Esophagus squamous epithelium (tissue), 5 donors: ENCODE data around the gene LECT2. TPM values are rescaled to one million over a fixed set of nuclear protein-coding genes. Genes with fewer than 3 reads are reported as not detected.
A peak's percentile ranks its signal among the peaks of the same experiment; 100 is the strongest.

Experiments
- DNase-seq: peaks from one replicate; lab custom pipeline; 2025; lab: John Stamatoyannopoulos, UW
- H3K27ac ChIP-seq, 4 donors: fragments of 200-600 bp; sonication (generic); one replicate each; pipeline ENCODE4 v1.5.1; 2016 to 2019; ENCODE audit warnings: mild to moderate bottlenecking in 1 of 4
- H3K27me3 ChIP-seq, 4 donors: fragments of 200-600 bp; sonication (generic); 1 replicate in 3 of 4; 2 replicates in 1 of 4; pipeline versions ENCODE4 v1.5.1 to v1.6.0; 2017 to 2021; ENCODE audit warnings: antibody characterized with exemption in 1 of 4
- H3K36me3 ChIP-seq, 3 donors: fragments of 200-600 bp; sonication (generic); one replicate each; pipeline ENCODE4 v1.5.1; 2016 to 2019
- H3K4me1 ChIP-seq, 3 donors: fragments of 200-600 bp; sonication (generic); one replicate each; pipeline ENCODE4 v1.5.1; 2017 to 2019
- H3K4me3 ChIP-seq, 4 donors: fragments of 200-600 bp; sonication (generic); 1 replicate in 3 of 4; 2 replicates in 1 of 4; pipeline ENCODE4 v1.5.1; 2016 to 2019; ENCODE audit warnings: mild to moderate bottlenecking in 2 of 4, moderate library complexity in 1 of 4
- H3K9me3 ChIP-seq, 3 donors: fragments of 200-600 bp; sonication (generic); one replicate each; pipeline ENCODE4 v1.5.1; 2016 to 2019
- CTCF ChIP-seq, 6 experiments: fragments of 450-650 bp in 4 of 6; fragments of 200-600 bp in 2 of 6; sonication (generic) in 2 of 6; IDR thresholded peaks; one replicate each; pipeline ENCODE4 v1.5.1; 2016 to 2019; ENCODE audit warnings: antibody characterized with exemption in 6 of 6, mild to moderate bottlenecking in 4 of 6, moderate library complexity in 4 of 6
- POLR2A ChIP-seq, 4 donors: fragments of 450-650 bp; IDR thresholded peaks; one replicate each; pipeline ENCODE4 v1.6.1; 2017; ENCODE audit warnings: antibody characterized with exemption in 4 of 4, mild to moderate bottlenecking in 4 of 4, moderate library complexity in 3 of 4
- WGBS, 2 donors: methylation state at CpG; one replicate each; pipeline ENCODE4 v1.1.5; 2018; 5-methylcytosine and 5-hydroxymethylcytosine counted together
- intact Hi-C: fragments of 100-400 bp; cut with DNase I; formaldehyde crosslinking; loops from one replicate; pipeline ENCODE4 v1.15.0; 2022
- total RNA-seq, 4 donors: library from RNA; depleted of rRNA; stranded (reverse); fragments of >200 nt; gene quantifications; one replicate each; pipeline ENCODE4 v1.1.0, GENCODE V29; 2016
- donor health status: DM: yes; HTN: yes; CAD: no.

The LECT2 gene
- total RNA-seq, 4 donors from 2014 or later, result not detected

GRCh38 chr5:135989686-135990085, 34.9 kb upstream of the LECT2 start:
- DNase-seq, result no peak
- Histone ChIP-seq H3K4me1 (peaks cover 0 to 17% (median 13%) of the 10 kb centered on the region in 3 donors), H3K36me3 (no peaks in the 10 kb centered on the region), H3K9me3 (no peaks in the 10 kb centered on the region), H3K27ac (no peak overlapping the region), H3K4me3 (no peak overlapping the region), H3K27me3 (peaks cover 0 to 11% (median 0%) of the 10 kb centered on the region in 4 donors)
- intact Hi-C loops, result no loop called here
- 67 to 76% methylated on average over 7 of the region's 7 CpGs for WGBS, 2 donors
- TF ChIP-seq POLR2A (IDR thresholded peaks at IDR 0.05) (no peak), CTCF (IDR thresholded peaks at IDR 0.05) (no peak)

- no peak for TF ChIP-seq POLR2A (IDR thresholded peaks at IDR 0.05)
- no peak for TF ChIP-seq CTCF (IDR thresholded peaks at IDR 0.05)
- intact Hi-C loops, result no loop called here
- 79 to 81% methylated on average over 3 of the region's 3 CpGs for WGBS, 2 donors
- H3K27me3 ChIP-seq, result peaks cover 0 to 11% (median 0%) of the 10 kb centered on the region in 4 donors
- no peaks in the 10 kb centered on the region for H3K9me3 ChIP-seq
- DNase-seq, result no peak
- no peak overlapping the region for H3K27ac ChIP-seq
- H3K4me1 ChIP-seq, result peaks cover 0 to 10% (median 3%) of the 10 kb centered on the region in 3 donors
- H3K4me3 ChIP-seq, result no peak overlapping the region
- no peaks in the 10 kb centered on the region for H3K36me3 ChIP-seq
These were observed 33.8 kb upstream of the LECT2 start for GRCh38 chr5:135988546-135988945.

- TF ChIP-seq POLR2A (IDR thresholded peaks at IDR 0.05) (no peak), CTCF (IDR thresholded peaks at IDR 0.05) (no peak)
- DNase-seq, result no peak
- H3K4me1 ChIP-seq, result peaks cover 0 to 10% (median 3%) of the 10 kb centered on the region in 3 donors
- no peak overlapping the region for H3K4me3 ChIP-seq
- intact Hi-C loops, result no loop called here
- no peaks in the 10 kb centered on the region for H3K9me3 ChIP-seq
- H3K36me3 ChIP-seq, result no peaks in the 10 kb centered on the region
- WGBS, 2 donors, result 59 to 61% methylated on average over 3 of the region's 3 CpGs
- peak overlapping the region in 3 of 4 donors; percentile 9 to 55 (median 47) for H3K27ac ChIP-seq
- peaks cover 0 to 11% (median 0%) of the 10 kb centered on the region in 4 donors for H3K27me3 ChIP-seq
These were observed 32.2 kb upstream of the LECT2 start for GRCh38 chr5:135986891-135987401.

GRCh38 chr5:135986401-135986800, 31.6 kb upstream of the LECT2 start:
- H3K27ac ChIP-seq, result peak overlapping the region in 3 of 4 donors; percentile 9 to 55 (median 34)
- WGBS, 2 donors, result 73 to 76% methylated on average over 3 of the region's 3 CpGs
- DNase-seq, result no peak

More at GRCh38 chr5:135986401-135986800, 31.6 kb upstream of the LECT2 start:
- no peaks in the 10 kb centered on the region for H3K9me3 ChIP-seq
- H3K27me3 ChIP-seq, result peaks cover 0 to 11% (median 0%) of the 10 kb centered on the region in 4 donors
- no peak for TF ChIP-seq CTCF (IDR thresholded peaks at IDR 0.05)
- TF ChIP-seq POLR2A (IDR thresholded peaks at IDR 0.05), result no peak
- H3K4me3 ChIP-seq, result no peak overlapping the region
- peaks cover 0 to 10% (median 3%) of the 10 kb centered on the region in 3 donors for H3K4me1 ChIP-seq
- H3K36me3 ChIP-seq, result no peaks in the 10 kb centered on the region
- intact Hi-C loops, result no loop called here
